GM12892 (cell line): ENCODE results near the gene PFKFB4.
"Not testable (repeated sequence)": the region's sequence is repeated elsewhere in the genome, so short reads cannot be mapped to it uniquely, and the experiment has no call there.

Experiments
- DNase-seq: peaks from one replicate; pipeline ENCODE4 v3.0.0; 2011; ENCODE audit not compliant: insufficient read length
- FAIRE-seq: peaks from 2 replicates; lab custom pipeline; 2011; peaks lifted over from hg19 to GRCh38; lab: Jason Lieb, UNC
- POLR2A ChIP-seq: IDR thresholded peaks from 2 replicates; pipeline ENCODE4 v1.6.1; 2011; ENCODE audit warnings: low read depth, low read length, control low read depth
- POLR2AphosphoS5 ChIP-seq: IDR thresholded peaks from 2 replicates; pipeline ENCODE4 v1.6.1; 2011; ENCODE audit warnings: low read depth, low read length, control low read depth
- TAF1 ChIP-seq: IDR thresholded peaks from 2 replicates; pipeline ENCODE4 v1.6.1; 2011; ENCODE audit warnings: low read depth, mild to moderate bottlenecking, control low read depth, low read length, borderline replicate concordance

PFKFB4 gene

GRCh38 chr3:48476426-48477053 is 80.1 kb downstream of the PFKFB4 start:
- FAIRE-seq (no peak), DNase-seq (no peak)
- TF ChIP-seq POLR2A: no peak
- TF ChIP-seq POLR2AphosphoS5: no peak
- TF ChIP-seq TAF1: no peak

DNA sequence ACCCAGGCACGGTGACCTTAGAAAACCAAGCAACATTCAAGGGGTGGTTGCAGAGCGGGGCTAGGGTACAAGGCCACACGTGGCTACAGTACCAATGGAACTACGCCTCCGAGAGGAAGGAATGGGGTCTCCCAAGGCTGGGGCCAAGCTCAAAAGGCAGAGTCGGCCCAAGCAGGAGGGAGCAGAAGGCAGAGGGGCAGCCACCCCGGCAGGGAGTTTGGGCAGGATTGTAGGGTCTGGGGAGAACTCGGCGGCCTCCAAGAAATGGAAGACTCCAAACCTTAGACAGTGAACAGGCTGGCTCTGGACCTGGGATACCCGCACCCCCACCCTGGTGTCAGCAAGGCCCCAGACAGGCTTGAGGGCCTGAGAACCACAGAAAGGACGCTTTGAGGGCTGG is 81.4 kb downstream of the PFKFB4 start:
- TF ChIP-seq TAF1: no peak
- no peak for TF ChIP-seq POLR2AphosphoS5
- FAIRE-seq (no peak), DNase-seq (no peak)

DNA sequence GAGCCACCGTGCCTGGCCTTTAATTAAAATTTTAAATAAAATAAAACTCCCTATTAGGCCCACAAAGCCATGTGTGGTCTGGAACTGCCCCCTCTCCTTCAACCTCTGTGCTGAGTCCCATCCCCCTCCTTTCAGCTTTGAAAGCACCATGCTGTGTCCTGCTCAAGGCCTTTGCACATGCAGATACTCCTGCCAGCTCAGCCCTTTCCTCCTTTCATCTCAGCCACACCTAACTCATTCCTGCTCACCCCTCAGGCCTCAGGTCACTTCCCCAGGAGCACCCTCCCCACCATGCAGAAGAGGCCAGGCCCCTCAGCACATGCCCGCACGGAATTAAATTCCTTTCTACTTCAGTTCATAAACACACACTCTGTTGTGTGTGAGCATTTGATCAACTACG is 82.0 kb downstream of the PFKFB4 start:
- DNase-seq: no peak
- FAIRE-seq: no peak
- no peak for TF ChIP-seq TAF1

DNA sequence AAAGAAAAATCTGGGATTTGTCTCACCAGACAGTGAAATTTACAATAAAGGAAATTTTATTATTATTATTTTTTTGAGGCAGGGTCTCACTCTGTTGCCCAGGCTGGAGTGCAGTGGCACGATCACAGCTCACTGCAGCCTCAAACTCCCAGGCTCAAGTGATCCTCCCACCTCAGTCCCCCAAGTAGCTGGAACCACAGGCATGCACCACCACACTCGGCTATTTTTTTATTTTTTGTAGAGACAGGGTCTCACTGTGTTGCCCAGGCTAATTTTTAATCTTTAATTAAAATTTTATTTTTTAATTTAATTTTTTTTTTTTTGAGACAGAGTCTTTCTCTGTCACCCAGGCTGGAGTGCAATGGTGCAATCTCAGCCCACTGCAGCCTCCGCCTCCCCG is 82.6 kb downstream of the PFKFB4 start:
- not testable (repeated sequence) for FAIRE-seq, DNase-seq

DNA sequence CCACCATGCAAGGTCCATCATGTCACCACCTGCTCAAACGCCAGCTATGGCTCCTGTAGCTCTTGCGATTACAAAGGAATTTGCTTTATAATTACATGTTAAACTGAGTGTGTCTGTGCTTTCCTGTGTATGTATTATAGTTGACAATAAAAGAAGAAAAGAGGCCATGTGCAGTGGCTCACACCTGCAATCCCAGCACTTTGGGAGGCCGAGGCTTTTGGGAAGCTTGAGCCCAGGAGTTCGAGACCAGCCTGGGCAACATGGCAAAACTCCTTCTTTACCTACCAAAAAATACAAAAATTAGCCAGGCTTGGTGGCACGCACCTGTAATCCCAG is 83.0 kb downstream of the PFKFB4 start:
- FAIRE-seq: no peak
- TF ChIP-seq POLR2AphosphoS5: no peak
- no peak for TF ChIP-seq POLR2A
- TF ChIP-seq TAF1: no peak
- DNase-seq: no peak

DNA sequence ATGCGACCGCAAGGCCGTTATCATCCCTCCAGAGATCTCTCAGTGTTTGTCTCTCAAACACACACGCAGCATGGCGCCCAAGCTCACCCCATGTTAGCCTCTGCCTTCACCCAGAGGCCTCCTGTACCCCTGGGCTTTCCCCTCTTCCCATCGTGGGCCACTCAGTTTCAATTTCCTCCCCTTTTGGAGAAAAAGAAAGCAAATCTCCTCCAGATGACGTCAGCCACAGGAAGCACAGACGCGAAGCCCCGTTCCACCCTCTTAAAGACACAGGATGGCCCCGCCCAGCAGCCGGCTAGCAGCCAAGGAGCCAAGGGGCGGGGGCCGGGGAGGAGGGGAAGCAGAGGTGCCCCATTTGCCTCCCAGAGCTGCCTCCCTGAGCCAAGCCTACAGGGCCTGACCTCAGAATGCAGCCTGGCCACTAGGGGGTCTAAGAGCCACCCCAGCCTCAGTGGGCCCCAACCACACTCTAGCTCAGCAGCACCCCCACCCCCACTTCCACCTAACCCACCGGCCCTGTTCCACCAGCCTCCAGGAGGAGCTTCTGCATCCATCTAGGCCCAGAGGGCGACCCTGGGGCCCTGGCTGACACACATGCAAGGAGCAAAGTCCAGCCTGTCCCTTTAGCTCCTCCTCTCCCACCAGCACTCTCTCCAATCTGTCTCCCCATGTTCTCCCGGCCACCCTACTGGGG is 83.5 kb downstream of the PFKFB4 start:
- TF ChIP-seq POLR2A (peak; percentile 85), POLR2AphosphoS5 (peak; percentile 92), TAF1 (peak; percentile 68; the same call in 1 of the 2 replicates)
- FAIRE-seq (peak; percentile 100), DNase-seq (peak; percentile 88)

DNA sequence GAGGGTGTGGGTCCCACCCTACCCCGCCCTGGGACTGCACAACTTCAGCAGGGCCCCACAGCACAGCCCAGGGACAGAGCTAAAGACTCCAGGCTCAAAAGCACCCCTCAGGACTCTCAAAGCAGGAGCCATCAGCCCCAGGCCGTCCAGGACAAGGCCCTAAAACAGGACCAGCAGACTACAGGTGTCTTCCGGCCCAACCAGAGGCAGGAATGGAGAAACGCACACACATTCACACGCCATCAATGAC is 84.0 kb downstream of the PFKFB4 start:
- FAIRE-seq (no peak), DNase-seq (no peak)
- no peak for TF ChIP-seq TAF1
- TF ChIP-seq POLR2A: no peak
- TF ChIP-seq POLR2AphosphoS5: no peak

DNA sequence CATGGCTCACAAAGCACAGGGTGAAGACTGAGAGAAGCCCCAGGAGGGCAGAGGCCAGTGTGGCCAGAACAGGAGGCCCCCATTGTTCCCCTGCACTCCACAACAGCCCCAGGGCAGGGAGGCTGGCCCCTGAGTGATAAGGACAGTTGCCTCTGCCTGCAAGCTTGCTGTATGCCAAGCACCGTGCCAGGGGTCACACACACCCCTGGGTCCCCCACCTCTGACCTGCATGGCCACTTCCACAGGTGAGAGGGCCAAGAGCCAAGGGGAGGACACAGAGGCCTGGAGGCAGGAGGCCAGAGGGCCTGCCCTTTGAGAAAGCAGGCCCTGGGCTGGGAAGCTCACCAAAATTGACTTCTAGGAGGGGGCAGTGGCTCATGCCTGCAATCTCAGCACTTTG is 86.3 kb downstream of the PFKFB4 start:
- FAIRE-seq (no peak), DNase-seq (no peak)
- TF ChIP-seq POLR2A: no peak
- no peak for TF ChIP-seq POLR2AphosphoS5
- no peak for TF ChIP-seq TAF1

DNA sequence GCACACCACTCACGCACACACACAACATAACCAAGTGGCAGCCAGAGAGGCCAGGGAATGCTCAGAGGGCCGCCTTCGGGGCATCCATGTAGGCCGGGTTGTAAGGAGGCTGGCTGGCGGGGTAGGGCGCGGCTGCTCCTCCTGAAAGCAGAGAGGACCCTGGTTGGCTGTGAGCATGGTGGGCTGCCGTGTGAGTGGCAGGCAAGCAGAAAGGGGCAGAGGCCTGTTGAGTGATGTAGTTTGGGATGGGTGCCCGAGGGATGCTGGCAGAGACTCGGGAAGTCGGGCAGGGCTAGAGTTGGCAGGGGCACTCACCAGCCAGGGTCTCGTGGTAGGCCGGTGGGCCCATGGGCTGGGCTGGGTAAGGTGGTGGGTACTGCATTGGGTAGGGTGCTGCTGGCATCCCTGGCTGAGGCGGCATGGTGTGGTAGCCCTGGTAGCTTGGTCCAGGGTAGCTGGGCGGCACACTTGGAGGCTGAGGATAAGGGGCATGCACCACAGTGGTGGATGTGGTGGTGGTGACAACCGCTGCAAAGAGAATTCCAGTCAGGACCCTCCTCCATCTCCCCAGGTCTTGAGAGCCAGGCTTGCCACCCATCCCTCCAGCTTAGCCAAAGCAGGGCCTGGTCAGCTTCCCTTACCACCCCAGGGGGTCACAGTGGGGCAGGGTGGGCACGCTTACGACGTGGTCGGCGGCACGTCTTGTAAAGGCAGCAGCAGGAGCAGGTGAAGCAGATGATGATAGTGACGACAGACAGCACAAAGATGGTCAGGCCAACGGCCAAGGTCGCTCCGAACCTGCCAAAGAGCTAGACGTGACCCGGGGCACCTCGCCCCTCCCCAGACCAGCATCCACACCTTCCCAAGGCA is 87.3 kb downstream of the PFKFB4 start:
- TF ChIP-seq POLR2AphosphoS5 (peak; percentile 51), POLR2A (peak; percentile 43; the same call in 1 of the 2 replicates), TAF1 (no peak)
- no peak for DNase-seq
- no peak for FAIRE-seq

DNA sequence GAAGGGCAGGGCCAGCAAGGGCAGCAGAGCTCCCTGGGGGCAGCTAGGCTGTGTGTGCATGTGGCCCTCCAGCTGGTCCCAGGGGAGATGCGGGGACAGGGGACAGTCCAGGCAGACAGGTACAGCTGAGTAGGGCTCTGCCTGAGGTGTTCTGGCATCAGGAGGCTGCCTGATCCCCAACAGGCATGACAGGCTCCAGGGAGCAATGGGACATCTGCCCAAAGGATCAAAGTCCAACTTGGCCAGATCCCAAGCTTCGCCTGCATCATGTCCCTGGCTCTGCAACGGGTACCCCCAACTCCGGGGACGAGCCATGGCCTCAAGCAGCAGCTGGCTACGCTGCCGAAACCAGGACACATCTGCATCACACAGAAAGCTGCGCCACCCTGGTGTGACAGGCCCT is 88.3 kb downstream of the PFKFB4 start:
- DNase-seq: no peak
- FAIRE-seq: no peak
- TF ChIP-seq TAF1: no peak
- peak; percentile 74; the same call in 1 of the 2 replicates for TF ChIP-seq POLR2AphosphoS5
